Left colon (tissue), 2 donors: ENCODE measurements around the gene SHISA3. TPM values are rescaled to one million over a fixed set of nuclear protein-coding genes. Genes with fewer than 3 reads are reported as not detected.
A peak's percentile ranks its signal among the peaks of the same experiment; 100 is the strongest.

Source experiments
- ATAC-seq: fragments of 200-7000 bp; cut with Tn5 transposase; one replicate; pipeline ENCODE4 v1.9.1; 2020; ENCODE audit warnings: mild to moderate bottlenecking, moderate library complexity
- DNase-seq, 2 donors: peaks; one replicate each; pipeline ENCODE4 v3.0.0-alpha.2; 2020
- intact Hi-C, 2 donors: fragments of 100-400 bp; cut with DNase I in 1 of 2; cut with micrococcal nuclease in 1 of 2; formaldehyde crosslinking; loops; one replicate each; pipeline versions ENCODE4 v1.11.2 to v1.14.0; 2022; cut with DNase I, micrococcal nuclease
- total RNA-seq, 2 donors: library from RNA; stranded (reverse); fragmentation: NEBNext Ultra II Directional; extraction: Animal tissue kit (Norgen Biotek cat#: 25700); gene quantifications; one replicate each; pipeline ENCODE4 v1.2.1, GENCODE V29; 2021
- donor health status: DM: no; HTN: no; CAD: no.
- donor health status: DM: yes; HTN: yes; CAD: no.

Gene SHISA3
- total RNA-seq, 2 donors from 2014 or later, result 0.52 to 1.9 TPM

GRCh38 chr4:42425146-42426065 lies 28.1 kb downstream of the SHISA3 start:
- no peak for DNase-seq
- intact Hi-C loops, result no loop called here
- ATAC-seq, result no peak

GRCh38 chr4:42428036-42428435 lies 30.7 kb downstream of the SHISA3 start:
- intact Hi-C loops, result no loop called here
- ATAC-seq, result no peak
- no peak for DNase-seq

- ATAC-seq (no peak), DNase-seq (no peak)
- intact Hi-C loops, result no loop called here
These were observed 39.8 kb downstream of the SHISA3 start for GRCh38 chr4:42436928-42437565.

- ATAC-seq, result no peak
- DNase-seq, result no peak
- intact Hi-C loops, result no loop called here
These were observed 42.8 kb downstream of the SHISA3 start for GRCh38 chr4:42440083-42440482.

- ATAC-seq (no peak), DNase-seq (no peak)
- intact Hi-C loops, result no loop called here
These were observed 45.3 kb downstream of the SHISA3 start for GRCh38 chr4:42442601-42443000.

- intact Hi-C loops, result no loop called here
- ATAC-seq (no peak), DNase-seq (no peak)
These were observed 47.8 kb downstream of the SHISA3 start for GRCh38 chr4:42445038-42445437.

- ATAC-seq (peak; percentile 19), DNase-seq (no peak)
- intact Hi-C loops, result no loop called here
These were observed 49.5 kb downstream of the SHISA3 start for GRCh38 chr4:42446823-42447222.

Other genes with a start within 250 kb of the SHISA3 start
- under 1 TPM; 0.22 to 0.40 TPM for gene BEND4, start 244.8 kb upstream of the SHISA3 start, total RNA-seq